Aorta (tissue), 5 donors: ENCODE results near the gene GLRX3. TPM values are rescaled to one million over a fixed set of nuclear protein-coding genes. Genes with fewer than 3 reads are reported as not detected.

Experiments used
- ATAC-seq: fragments of 200-7000 bp; cut with Tn5 transposase; one replicate; pipeline ENCODE4 v1.9.1; 2022; ENCODE audit warnings: moderate library complexity; ENCODE audit not compliant: low FRiP score
- DNase-seq, 2 donors: peaks; one replicate each; pipeline ENCODE4 v3.0.0-alpha.2; 2020
- H3K27ac ChIP-seq, 2 donors: one replicate each; pipeline ENCODE4 v1.5.1; 2013; ENCODE audit warnings: low read length in 2 of 2, mild to moderate bottlenecking in 2 of 2, moderate library complexity in 2 of 2, control low read depth in 1 of 2, inconsistent platforms in 1 of 2, low read depth in 1 of 2
- H3K27me3 ChIP-seq, 2 donors: one replicate each; pipeline ENCODE4 v1.6.1; 2013; ENCODE audit warnings: control low read depth in 1 of 2, low read length in 1 of 2, mild to moderate bottlenecking in 1 of 2, moderate library complexity in 1 of 2; ENCODE audit not compliant: insufficient read depth in 2 of 2, control insufficient read depth in 1 of 2
- H3K36me3 ChIP-seq, 2 donors: one replicate each; pipeline ENCODE4 v1.6.1; 2013; ENCODE audit warnings: control low read depth in 1 of 2, low read length in 1 of 2, mild to moderate bottlenecking in 1 of 2; ENCODE audit not compliant: insufficient read depth in 2 of 2, control insufficient read depth in 1 of 2
- H3K4me1 ChIP-seq, 2 donors: one replicate each; pipeline ENCODE4 v1.6.1; 2013; ENCODE audit warnings: low read length in 2 of 2, control low read depth in 1 of 2, mild to moderate bottlenecking in 1 of 2, moderate library complexity in 1 of 2; ENCODE audit not compliant: insufficient read depth in 2 of 2, control insufficient read depth in 1 of 2
- H3K4me3 ChIP-seq, 2 donors: one replicate each; pipeline ENCODE4 v1.5.1; 2013; ENCODE audit warnings: low read length in 2 of 2, control low read depth in 1 of 2, mild to moderate bottlenecking in 1 of 2
- H3K9me3 ChIP-seq: one replicate; pipeline ENCODE4 v1.6.1; 2013; ENCODE audit warnings: mild to moderate bottlenecking, low read length; ENCODE audit not compliant: control insufficient read depth
- WGBS, 2 donors: extraction: QIAGEN DNeasy Blood & Tissue Kit; methylation state at CpG; one replicate each; pipeline ENCODE4 v1.1.7; 2013; 5-methylcytosine and 5-hydroxymethylcytosine counted together
- intact Hi-C, 2 donors: fragments of 100-400 bp; cut with DNase I; formaldehyde crosslinking; loops; one replicate each; pipeline versions ENCODE4 v1.14.2 to v1.15.0; 2022
- polyA plus RNA-seq, 2 donors: library from polyadenylated mRNA; stranded (reverse); fragments of 200-250 nt; gene quantifications; one replicate each; pipeline ENCODE4 v1.2.3, GENCODE V29; 2013
- total RNA-seq, 2 donors: library from RNA; stranded (reverse); fragmentation: NEBNext Ultra II Directional; extraction: Animal tissue kit (Norgen Biotek cat#: 25700); gene quantifications; one replicate each; pipeline ENCODE4 v1.2.1, GENCODE V29; 2021
- donor health status: healthy with polysubstance abuse.
- donor health status: Bipolar disorder and iron deficiency.
- donor health status: DM: no; HTN: no; CAD: no.
- donor health status: DM: no; HTN: no; CAD: no.
- donor health status: DM: yes; HTN: yes; CAD: no.

Gene GLRX3
- total and polyA plus RNA-seq, 4 donors, result 47.1 to 95.3 (median 54.1) TPM

- no peak for ATAC-seq
- no peak for DNase-seq
- Histone ChIP-seq H3K27me3 (no peaks in the 10 kb centered on the region), H3K9me3 (no peaks in the 10 kb centered on the region), H3K4me1 (no peaks in the 10 kb centered on the region), H3K27ac (no peak overlapping the region), H3K4me3 (no peak overlapping the region), H3K36me3 (peaks cover 5 to 12% of the 10 kb centered on the region in 2 donors)
- 89 to 93% methylated on average over 3 of the region's 3 CpGs for WGBS, 2 donors
- intact Hi-C loops, result no loop called here
Observed at GRCh38 chr10:130171196-130171595, 35.0 kb downstream of the GLRX3 start.

- no peak overlapping the region for H3K27ac ChIP-seq
- 21 to 22% methylated on average over 2 of the region's 2 CpGs for WGBS, 2 donors
- ATAC-seq (no peak), DNase-seq (no peak)
- intact Hi-C loops, result no loop called here
- no peaks in the 10 kb centered on the region for H3K4me1 ChIP-seq
- no peak overlapping the region for H3K4me3 ChIP-seq
- H3K36me3 ChIP-seq, result peaks cover 0 to 5% of the 10 kb centered on the region in 2 donors
- H3K9me3 ChIP-seq, result no peaks in the 10 kb centered on the region
- no peaks in the 10 kb centered on the region for H3K27me3 ChIP-seq
Observed at GRCh38 chr10:130174328-130174727, 38.1 kb downstream of the GLRX3 start.

GRCh38 chr10:130175074-130175473 is 38.9 kb downstream of the GLRX3 start:
- Histone ChIP-seq H3K4me1 (no peaks in the 10 kb centered on the region), H3K27ac (no peak overlapping the region), H3K4me3 (no peak overlapping the region), H3K9me3 (no peaks in the 10 kb centered on the region), H3K36me3 (peaks cover 0 to 5% of the 10 kb centered on the region in 2 donors), H3K27me3 (no peaks in the 10 kb centered on the region)
- intact Hi-C loops, result no loop called here
- ATAC-seq (no peak), DNase-seq (no peak)
- WGBS, 2 donors, result 93 to 96% methylated on average over 4 of the region's 4 CpGs

GRCh38 chr10:130177250-130177649 is 41.1 kb downstream of the GLRX3 start:
- intact Hi-C loops, result no loop called here
- no peaks in the 10 kb centered on the region for H3K27me3 ChIP-seq
- H3K9me3 ChIP-seq, result no peaks in the 10 kb centered on the region
- no peaks in the 10 kb centered on the region for H3K4me1 ChIP-seq
- peaks cover 2 to 9% of the 10 kb centered on the region in 2 donors for H3K36me3 ChIP-seq
- no peak overlapping the region for H3K27ac ChIP-seq
- WGBS, 2 donors, result 63 to 70% methylated on average over 7 of the region's 7 CpGs
- H3K4me3 ChIP-seq, result no peak overlapping the region
- no peak for ATAC-seq
- DNase-seq, result no peak

- no peaks in the 10 kb centered on the region for H3K4me1 ChIP-seq
- peaks cover 2 to 7% of the 10 kb centered on the region in 2 donors for H3K36me3 ChIP-seq
- H3K27ac ChIP-seq, result no peak overlapping the region
- no peaks in the 10 kb centered on the region for H3K9me3 ChIP-seq
- no peak for DNase-seq
- intact Hi-C loops, result loop anchor here in 1 of 2 donors (10.0 kb wide), 1 partner anchor 1605 kb away; no protein-coding TSS in a partner anchor
- WGBS, 2 donors, result 40 to 42% methylated on average over 4 of the region's 4 CpGs
- H3K4me3 ChIP-seq, result no peak overlapping the region
- peak; percentile 52 for ATAC-seq
- no peaks in the 10 kb centered on the region for H3K27me3 ChIP-seq
Observed at GRCh38 chr10:130179640-130180039, 43.4 kb downstream of the GLRX3 start.

- Histone ChIP-seq H3K4me1 (no peaks in the 10 kb centered on the region), H3K27me3 (no peaks in the 10 kb centered on the region), H3K4me3 (no peak overlapping the region), H3K9me3 (no peaks in the 10 kb centered on the region), H3K36me3 (peaks cover 2 to 5% of the 10 kb centered on the region in 2 donors), H3K27ac (no peak overlapping the region)
- DNase-seq (no peak), ATAC-seq (no peak)
- intact Hi-C loops, result loop anchor here in 1 of 2 donors (10.0 kb wide), 1 partner anchor 1604 kb away; no protein-coding TSS in a partner anchor
- WGBS, 2 donors, result 95 to 100% methylated on average over 1 of the region's 1 CpG
Observed at GRCh38 chr10:130180416-130180815, 44.2 kb downstream of the GLRX3 start.

- Histone ChIP-seq H3K4me3 (no peak overlapping the region), H3K36me3 (peaks cover 2 to 7% of the 10 kb centered on the region in 2 donors), H3K27me3 (no peaks in the 10 kb centered on the region), H3K4me1 (no peaks in the 10 kb centered on the region), H3K27ac (no peak overlapping the region), H3K9me3 (no peaks in the 10 kb centered on the region)
- ATAC-seq (no peak), DNase-seq (no peak)
- WGBS, 2 donors, result 24 to 37% methylated on average over 5 of the region's 5 CpGs
- intact Hi-C loops, result loop anchor here in 1 of 2 donors (10.0 kb wide), 1 partner anchor 1603 kb away; no protein-coding TSS in a partner anchor
Observed at GRCh38 chr10:130181858-130182257, 45.7 kb downstream of the GLRX3 start.

GRCh38 chr10:130185591-130185990 is 49.4 kb downstream of the GLRX3 start:
- Histone ChIP-seq H3K27me3 (no peaks in the 10 kb centered on the region), H3K36me3 (peaks cover 1 to 5% of the 10 kb centered on the region in 2 donors), H3K27ac (no peak overlapping the region), H3K9me3 (no peaks in the 10 kb centered on the region), H3K4me1 (no peaks in the 10 kb centered on the region), H3K4me3 (no peak overlapping the region)
- intact Hi-C loops, result loop anchor here in 1 of 2 donors (10.0 kb wide), 1 partner anchor 1599 kb away; no protein-coding TSS in a partner anchor
- DNase-seq, result no peak
- ATAC-seq, result no peak
- 88% methylated on average over 11 of the region's 11 CpGs for WGBS, 2 donors
